HL-60 (cell line): ENCODE results near the gene MYH16.
"Not testable (repeated sequence)": the region's sequence is repeated elsewhere in the genome, so short reads cannot be mapped to it uniquely, and the experiment has no call there.

Experiments used
- DNase-seq, 2 experiments: peaks; one replicate each; pipeline ENCODE4 v3.0.0-alpha.2; 2010 to 2020; ENCODE audit warnings: low read depth in 1 of 2, low spot score in 1 of 2
- H3K27ac ChIP-seq: fragments of 250-450 bp; sonication (Bioruptor Pico); replicated peaks from 2 replicates; pipeline ENCODE4 v1.5.1; 2020; ENCODE audit warnings: mild to moderate bottlenecking, moderate library complexity
- H3K27me3 ChIP-seq: fragments of 250-450 bp; sonication (Bioruptor Pico); 2 replicates; pipeline ENCODE4 v1.5.1; 2021; ENCODE audit warnings: mild to moderate bottlenecking, moderate library complexity; ENCODE audit not compliant: insufficient read depth, poor library complexity, severe bottlenecking
- H3K4me3 ChIP-seq: replicated peaks from 2 replicates; pipeline ENCODE4 v1.5.1; 2011; ENCODE audit warnings: mild to moderate bottlenecking, control low read depth, low read length; ENCODE audit not compliant: insufficient read depth
- CTCF ChIP-seq: IDR thresholded peaks from one replicate; pipeline ENCODE4 v1.5.1; 2011; ENCODE audit warnings: low read length, control low read depth, inconsistent platforms; ENCODE audit not compliant: insufficient read depth
- GABPA ChIP-seq: IDR thresholded peaks from 2 replicates; pipeline ENCODE4 v1.6.1; 2012; ENCODE audit warnings: low read depth
- POLR2AphosphoS5 ChIP-seq: IDR thresholded peaks from 2 replicates; pipeline ENCODE4 v1.6.1; 2012; ENCODE audit warnings: low read depth
- REST ChIP-seq: IDR thresholded peaks from 2 replicates; pipeline ENCODE4 v1.6.1; 2012; ENCODE audit warnings: low read depth; ENCODE audit not compliant: insufficient replicate concordance
- SPI1 ChIP-seq: IDR thresholded peaks from 2 replicates; pipeline ENCODE4 v1.6.1; 2012; ENCODE audit warnings: low read depth, mild to moderate bottlenecking, borderline replicate concordance

The MYH16 gene

GRCh38 chr7:99289185-99289584, 16.5 kb downstream of the MYH16 start:
- no peak for DNase-seq
- H3K4me3 ChIP-seq, result no peak overlapping the region

GRCh38 chr7:99290148-99290547, 17.5 kb downstream of the MYH16 start:
- H3K27ac ChIP-seq, DNase-seq, H3K4me3 ChIP-seq, H3K27me3 ChIP-seq: not testable (repeated sequence)

More at GRCh38 chr7:99289185-99289584, 16.5 kb downstream of the MYH16 start:
- H3K27me3 ChIP-seq, result no peaks in the 10 kb centered on the region
- no peak overlapping the region for H3K27ac ChIP-seq
- TF ChIP-seq SPI1, result no peak
- TF ChIP-seq CTCF, result no peak
- no peak for TF ChIP-seq GABPA
- TF ChIP-seq POLR2AphosphoS5, result no peak
- TF ChIP-seq REST, result no peak

GRCh38 chr7:99290980-99291607, 18.5 kb downstream of the MYH16 start:
- TF ChIP-seq GABPA, result no peak
- no peak for TF ChIP-seq CTCF
- H3K27me3 ChIP-seq, result no peaks in the 10 kb centered on the region
- H3K4me3 ChIP-seq, result no peak overlapping the region
- DNase-seq, result no peak
- H3K27ac ChIP-seq, result no peak overlapping the region

GRCh38 chr7:99292127-99292526, 19.5 kb downstream of the MYH16 start:
- no peak for DNase-seq
- H3K4me3 ChIP-seq, result no peak overlapping the region
- no peak for TF ChIP-seq POLR2AphosphoS5
- TF ChIP-seq REST, result no peak
- no peak for TF ChIP-seq SPI1
- no peak for TF ChIP-seq CTCF
- no peak for TF ChIP-seq GABPA
- H3K27me3 ChIP-seq, result no peaks in the 10 kb centered on the region
- H3K27ac ChIP-seq, result no peak overlapping the region
